Lower leg skin (tissue), 3 donors: ENCODE measurements around the gene EIF1AD.

Experiments
- CTCF ChIP-seq, 3 donors: fragments of 450-650 bp; IDR thresholded peaks; one replicate each; pipeline ENCODE4 v1.5.1; 2016; ENCODE audit warnings: antibody characterized with exemption in 3 of 3, mild to moderate bottlenecking in 3 of 3, moderate library complexity in 2 of 3
- POLR2A ChIP-seq, 2 donors: fragments of 450-650 bp; IDR thresholded peaks; one replicate each; pipeline ENCODE4 v1.6.1; 2016 to 2017; ENCODE audit warnings: antibody characterized with exemption in 2 of 2, mild to moderate bottlenecking in 1 of 2, moderate library complexity in 1 of 2

DNA sequence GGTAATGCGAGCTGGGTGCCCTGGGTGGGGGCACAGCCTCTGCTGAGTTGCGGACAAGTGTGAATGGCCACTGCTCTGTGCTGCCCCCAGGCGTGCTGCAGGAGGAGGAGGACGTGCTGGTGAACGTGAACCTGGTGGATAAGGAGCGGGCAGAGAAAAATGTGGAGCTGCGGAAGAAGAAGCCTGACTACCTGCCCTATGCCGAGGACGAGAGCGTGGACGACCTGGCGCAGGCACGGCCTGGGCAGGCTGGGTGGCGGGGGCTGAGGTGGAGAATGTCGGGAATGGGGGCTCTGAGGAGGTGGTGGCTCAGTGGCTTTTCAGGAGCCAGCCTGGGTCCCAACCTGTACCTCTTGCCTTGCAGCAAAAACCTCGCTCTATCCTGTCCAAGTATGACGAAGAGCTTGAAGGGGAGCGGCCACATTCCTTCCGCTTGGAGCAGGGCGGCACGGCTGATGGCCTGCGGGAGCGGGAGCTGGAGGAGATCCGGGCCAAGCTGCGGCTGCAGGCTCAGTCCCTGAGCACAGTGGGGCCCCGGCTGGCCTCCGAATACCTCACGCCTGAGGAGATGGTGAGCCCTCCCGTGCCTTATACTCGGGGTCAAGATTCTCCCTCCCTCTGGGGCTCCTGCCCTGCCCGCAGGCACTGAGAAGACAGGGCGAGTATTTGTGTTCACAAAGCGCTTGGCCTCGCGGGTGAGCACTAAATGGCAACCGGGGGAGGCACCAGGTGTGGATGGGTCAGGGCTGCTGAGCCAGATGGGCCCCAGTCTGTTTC, 35.8 kb downstream of the EIF1AD start:
- TF ChIP-seq CTCF (IDR thresholded peaks at IDR 0.05), result no peak
- TF ChIP-seq POLR2A (IDR thresholded peaks at IDR 0.05), result no peak
